Transverse colon (tissue), 4 donors: ENCODE results near the gene C2CD4D.

Experiments used
- POLR2A ChIP-seq: fragments of 450-650 bp; IDR thresholded peaks from one replicate; pipeline ENCODE4 v1.6.1; 2016; ENCODE audit warnings: antibody characterized with exemption, mild to moderate bottlenecking, moderate library complexity
- POLR2AphosphoS5 ChIP-seq, 3 donors: sonication (generic); formaldehyde crosslinking; IDR thresholded peaks; one replicate each; pipeline ENCODE4 v1.6.1; 2016; ENCODE audit warnings: antibody characterized with exemption in 3 of 3
- TF ChIP-seq, protein P1 (sequence below), 5 experiments: fragments of 200-600 bp in 3 of 5; fragments of 450-650 bp in 2 of 5; sonication (generic) in 3 of 5; IDR thresholded peaks; 1 replicate in 2 of 5; 2 replicates in 3 of 5; pipeline ENCODE4 v1.5.1; 2016 to 2017; ENCODE audit warnings: antibody characterized with exemption in 5 of 5, inconsistent platforms in 3 of 5, mild to moderate bottlenecking in 2 of 5, moderate library complexity in 1 of 5

DNA sequence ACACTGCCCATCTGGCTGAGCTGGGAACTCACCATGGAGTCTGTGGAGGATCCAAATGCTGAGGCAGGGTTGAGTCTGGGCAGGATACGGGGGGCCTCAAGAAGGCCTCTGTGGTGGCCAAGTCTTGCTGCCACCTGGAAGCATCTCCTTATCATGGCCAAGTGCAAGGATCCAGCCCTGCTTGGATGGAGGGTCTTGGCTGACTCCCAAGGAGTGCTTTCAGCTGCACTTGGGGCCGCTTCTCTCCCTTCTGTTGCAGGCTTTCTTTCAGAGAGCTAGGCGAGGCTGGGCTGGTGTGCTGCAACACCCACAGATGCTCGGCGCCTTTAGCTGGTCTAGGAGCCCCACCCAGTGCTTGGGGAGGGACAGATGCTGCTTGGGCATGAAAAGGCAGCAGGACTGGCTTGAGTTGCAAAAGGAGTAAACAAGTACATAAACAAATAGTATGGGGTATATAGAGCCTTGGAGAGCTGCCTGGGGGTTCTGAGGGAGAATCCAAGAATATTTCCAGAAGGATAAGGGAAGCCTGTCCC, 13.9 kb upstream of the C2CD4D start, which contains the start of gene THEM5:
- TF ChIP-seq, protein P1, sequence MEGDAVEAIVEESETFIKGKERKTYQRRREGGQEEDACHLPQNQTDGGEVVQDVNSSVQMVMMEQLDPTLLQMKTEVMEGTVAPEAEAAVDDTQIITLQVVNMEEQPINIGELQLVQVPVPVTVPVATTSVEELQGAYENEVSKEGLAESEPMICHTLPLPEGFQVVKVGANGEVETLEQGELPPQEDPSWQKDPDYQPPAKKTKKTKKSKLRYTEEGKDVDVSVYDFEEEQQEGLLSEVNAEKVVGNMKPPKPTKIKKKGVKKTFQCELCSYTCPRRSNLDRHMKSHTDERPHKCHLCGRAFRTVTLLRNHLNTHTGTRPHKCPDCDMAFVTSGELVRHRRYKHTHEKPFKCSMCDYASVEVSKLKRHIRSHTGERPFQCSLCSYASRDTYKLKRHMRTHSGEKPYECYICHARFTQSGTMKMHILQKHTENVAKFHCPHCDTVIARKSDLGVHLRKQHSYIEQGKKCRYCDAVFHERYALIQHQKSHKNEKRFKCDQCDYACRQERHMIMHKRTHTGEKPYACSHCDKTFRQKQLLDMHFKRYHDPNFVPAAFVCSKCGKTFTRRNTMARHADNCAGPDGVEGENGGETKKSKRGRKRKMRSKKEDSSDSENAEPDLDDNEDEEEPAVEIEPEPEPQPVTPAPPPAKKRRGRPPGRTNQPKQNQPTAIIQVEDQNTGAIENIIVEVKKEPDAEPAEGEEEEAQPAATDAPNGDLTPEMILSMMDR (IDR thresholded peaks at IDR 0.05), result no peak
- TF ChIP-seq POLR2A, result no peak
- no peak for TF ChIP-seq POLR2AphosphoS5 (IDR thresholded peaks at IDR 0.05)
